ENCODE measurements around the gene XPR1. TPM values are rescaled to one million over a fixed set of nuclear protein-coding genes. Genes with fewer than 3 reads are reported as not detected.

The XPR1 gene
- total and polyA plus RNA-seq, 2 of the 8 experiments (the other 6 are each of a cell fraction or from before 2014, with no cell fraction given), result 28.6 to 43.9 TPM

GRCh38 chr1:180627411-180627810 lies 4.4 kb upstream of the XPR1 start (continued):
- no peak for TF ChIP-seq EP300 (IDR thresholded peaks at IDR 0.05; ENCODE audit: borderline replicate concordance in 1 of 2, low read depth in 2 of 2, low read length in 2 of 2)
- no peak for TF ChIP-seq CHD7 (IDR thresholded peaks at IDR 0.05; ENCODE audit: insufficient replicate concordance, low read length)
- no peak for TF ChIP-seq ATF3 (IDR thresholded peaks at IDR 0.05; ENCODE audit: insufficient read depth, low read depth, low read length)

Measured in H1 (cell line).